Endothelial cell of umbilical vein (primary cell): Measurements from ENCODE around the gene ACMSD. TPM values are rescaled to one million over a fixed set of nuclear protein-coding genes. Genes with fewer than 3 reads are reported as not detected.

ENCODE experiments used
- BruUV-seq: library from RNA; stranded (reverse); fragments of 400-500 nt; replicated peaks from 2 replicates; lab custom pipeline; 2021; lab: Mats Ljungman, UMichigan
- CTCF ChIA-PET: fragments of 300-600, 350-600 bp; sonication (Branson Sonifier 250); formaldehyde crosslinking; loops from one replicate; lab custom pipeline; 2021; ENCODE audit warnings: antibody characterized with exemption, inconsistent platforms; lab: Charles Lee
- POLR2A ChIA-PET: fragments of 300-600, 350-600 bp; sonication (Branson Sonifier 250); formaldehyde crosslinking; loops from one replicate; lab custom pipeline; 2021; ENCODE audit warnings: antibody characterized with exemption, inconsistent platforms; lab: Charles Lee
- DNase-seq: peaks from one replicate; pipeline ENCODE4 v3.0.0-alpha.2; 2011; ENCODE audit warnings: low read depth, low spot score
- FAIRE-seq: peaks from 2 replicates; lab custom pipeline; 2011; peaks lifted over from hg19 to GRCh38; lab: Jason Lieb, UNC
- H2AFZ ChIP-seq: 2 replicates; pipeline ENCODE4 v1.6.0; 2012; ENCODE audit warnings: low read depth, low read length, control low read depth, inconsistent platforms
- H3K27ac ChIP-seq: 2 replicates; pipeline ENCODE4 v1.5.1; 2011; ENCODE audit warnings: low read depth, mild to moderate bottlenecking, control low read depth, low read length, moderate library complexity; ENCODE audit not compliant: insufficient read depth
- H3K27me3 ChIP-seq, 2 experiments: 2 replicates each; pipeline versions ENCODE4 v1.6.0 to v1.6.1; 2011; ENCODE audit warnings: low read length in 2 of 2, mixed read lengths in 1 of 2; ENCODE audit not compliant: control insufficient read depth in 2 of 2, insufficient read depth in 2 of 2
- H3K36me3 ChIP-seq, 2 experiments: 2 replicates in 1 of 2; 3 replicates in 1 of 2; pipeline ENCODE4 v1.5.1; 2011; ENCODE audit warnings: low read length in 2 of 2, mild to moderate bottlenecking in 1 of 2, moderate library complexity in 1 of 2; ENCODE audit not compliant: control insufficient read depth in 2 of 2, insufficient read depth in 2 of 2; ENCODE audit errors: extremely low read depth in 1 of 2
- H3K4me1 ChIP-seq: 3 replicates; pipeline ENCODE4 v1.5.1; 2011; ENCODE audit warnings: mild to moderate bottlenecking, low read length; ENCODE audit not compliant: control insufficient read depth, insufficient read depth; ENCODE audit errors: extremely low read depth
- H3K4me2 ChIP-seq: 2 replicates; pipeline ENCODE4 v1.6.1; 2011; ENCODE audit warnings: low read length, control low read depth, mixed read lengths; ENCODE audit not compliant: insufficient read depth
- H3K4me3 ChIP-seq, 3 experiments: fragments of 200-600 bp in 1 of 3; sonication (generic), shearing (Covaris generic) in 1 of 3; replicated peaks in 1 of 3; 2 replicates each; pipeline ENCODE4 v1.5.1; 2011 to 2016; ENCODE audit warnings: control low read depth in 3 of 3, low read length in 3 of 3, mild to moderate bottlenecking in 2 of 3, inconsistent platforms in 1 of 3, low read depth in 1 of 3, moderate library complexity in 1 of 3; ENCODE audit not compliant: insufficient read depth in 1 of 3
- H3K79me2 ChIP-seq: 2 replicates; pipeline ENCODE4 v1.6.0; 2012; ENCODE audit warnings: low read length, inconsistent platforms; ENCODE audit not compliant: control insufficient read depth, insufficient read depth
- H3K9ac ChIP-seq: replicated peaks from 2 replicates; pipeline ENCODE3; 2011; ENCODE audit warnings: low read length, control low read depth; ENCODE audit not compliant: insufficient read depth; ENCODE audit errors: extremely low read depth
- H3K9me1 ChIP-seq: replicated peaks from 3 replicates; pipeline ENCODE4 v1.6.0; 2011; ENCODE audit warnings: mild to moderate bottlenecking, low read length; ENCODE audit not compliant: control insufficient read depth, insufficient read depth; ENCODE audit errors: extremely low read depth
- H3K9me3 ChIP-seq: replicated peaks from 2 replicates; pipeline ENCODE4 v1.5.1; 2012; ENCODE audit warnings: low read length, inconsistent platforms; ENCODE audit not compliant: control insufficient read depth, insufficient read depth
- H4K20me1 ChIP-seq: replicated peaks from 2 replicates; pipeline ENCODE3; 2011; ENCODE audit warnings: mild to moderate bottlenecking, low read length; ENCODE audit not compliant: control insufficient read depth, insufficient read depth; ENCODE audit errors: extremely low read depth
- CTCF ChIP-seq, 2 donors: IDR thresholded peaks; 1 replicate in 1 of 2; 2 replicates in 1 of 2; pipeline ENCODE4 v1.5.1; 2011; ENCODE audit warnings: low read length in 2 of 2, mild to moderate bottlenecking in 2 of 2, moderate library complexity in 2 of 2, control low read depth in 1 of 2, inconsistent platforms in 1 of 2, low read depth in 1 of 2; ENCODE audit not compliant: insufficient read depth in 1 of 2; ENCODE audit errors: extremely low read depth in 1 of 2
- EZH2 ChIP-seq: IDR thresholded peaks from 2 replicates; pipeline ENCODE4 v1.6.1; 2012; ENCODE audit warnings: borderline replicate concordance, low read depth, mild to moderate bottlenecking, moderate library complexity, low read length, inconsistent platforms; ENCODE audit not compliant: severe bottlenecking
- FOS ChIP-seq: IDR thresholded peaks from 2 replicates; pipeline ENCODE4 v1.6.1; 2011; ENCODE audit warnings: mild to moderate bottlenecking, low read length, moderate library complexity, borderline replicate concordance; ENCODE audit not compliant: insufficient read depth
- GATA2 ChIP-seq: IDR thresholded peaks from 2 replicates; pipeline ENCODE4 v1.7.0; 2011; ENCODE audit warnings: low read depth, mild to moderate bottlenecking, moderate library complexity, mixed read lengths, low read length; ENCODE audit not compliant: insufficient read length, insufficient read depth
- JUN ChIP-seq: IDR thresholded peaks from 2 replicates; pipeline ENCODE4 v1.6.1; 2011; ENCODE audit warnings: borderline replicate concordance, low read depth; ENCODE audit not compliant: insufficient read length, insufficient read depth
- MAX ChIP-seq: IDR thresholded peaks from 2 replicates; pipeline ENCODE4 v1.6.1; 2011; ENCODE audit not compliant: insufficient read depth, insufficient read length
- MYC ChIP-seq: IDR thresholded peaks from one replicate; pipeline ENCODE4 v1.6.1; 2011; ENCODE audit warnings: mild to moderate bottlenecking, low read depth, low read length
- POLR2A ChIP-seq: IDR thresholded peaks from 2 replicates; pipeline ENCODE4 v1.6.1; 2012; ENCODE audit warnings: low read depth, mild to moderate bottlenecking, control low read depth, low read length
- POLR2AphosphoS5 ChIP-seq: IDR thresholded peaks from 2 replicates; pipeline ENCODE4 v1.6.1; 2012; ENCODE audit warnings: low read depth, mild to moderate bottlenecking, control low read depth, low read length, moderate library complexity; ENCODE audit not compliant: insufficient read depth
- dilution Hi-C: fragments of 300-500 bp; cut with MboI; formaldehyde crosslinking; loops from one replicate; pipeline ENCODE4 v1.15.0; 2019; ENCODE audit warnings: low sequenced_read_pairs; ENCODE audit not compliant: extremely low pct_ligation_motif_present
- intact Hi-C: fragments of 100-400 bp; cut with micrococcal nuclease; formaldehyde crosslinking; loops from one replicate; pipeline ENCODE4 v1.10.0; 2022
- polyA plus RNA-seq, 4 experiments: library from polyadenylated mRNA; depleted of rRNA in 3 of 4; stranded (reverse) in 3 of 4; unstranded in 1 of 4; fragments of >200 nt; gene quantifications; 2 replicates each; pipeline versions ENCODE4 v1.2.1 to v1.2.3, GENCODE V29; 2011 to 2012; ENCODE audit warnings: missing spikeins in 1 of 4
- total RNA-seq: library from RNA; stranded (reverse); gene quantifications from 2 replicates; pipeline ENCODE4 v1.2.3, GENCODE V29; 2021

ACMSD gene
- total and polyA plus RNA-seq, 2 donors (not counting 3 experiments of a cell fraction or from before 2014, with no cell fraction given), result not detected

- POLR2A ChIA-PET, result no interaction called here
- H3K36me3 ChIP-seq, result no peaks in the 10 kb centered on the region
- H3K27me3 ChIP-seq, result peaks cover 3 to 14% of the 10 kb centered on the region in 2 experiments
- BruUV-seq, result no TSS peak
- FAIRE-seq, result no peak
- H4K20me1 ChIP-seq, result no peaks in the 10 kb centered on the region
- no peaks in the 10 kb centered on the region for H3K9me3 ChIP-seq
- no peaks in the 10 kb centered on the region for H3K9me1 ChIP-seq
- dilution Hi-C loops, result no loop called here
- H3K4me1 ChIP-seq, result no peaks in the 10 kb centered on the region
- H2AFZ ChIP-seq, result no peak overlapping the region
- intact Hi-C loops, result no loop called here
- no peak overlapping the region for H3K4me2 ChIP-seq
- no peak for TF ChIP-seq EZH2
- no peak for TF ChIP-seq MYC
- TF ChIP-seq POLR2AphosphoS5, result no peak
- TF ChIP-seq MAX, result no peak
- no peak for TF ChIP-seq FOS
- no peak for TF ChIP-seq GATA2
- TF ChIP-seq CTCF (IDR thresholded peaks at IDR 0.05; ENCODE audit: extremely low read depth in 1 of 2, insufficient read depth in 1 of 2, low read depth in 1 of 2, low read length in 2 of 2), result no peak
- TF ChIP-seq POLR2A, result no peak
- no peak for TF ChIP-seq JUN
- H3K4me3 ChIP-seq, result no peak overlapping the region
- no peak overlapping the region for H3K27ac ChIP-seq
- no peak overlapping the region for H3K9ac ChIP-seq
- DNase-seq, result no peak
- H3K79me2 ChIP-seq, result no peaks in the 10 kb centered on the region
- CTCF ChIA-PET, result no interaction called here
These were observed 1.2 kb downstream of the ACMSD start for GRCh38 chr2:134839649-134840048.
